Osteoblast (primary cell): ENCODE results near the gene KDM1B. TPM values are rescaled to one million over a fixed set of nuclear protein-coding genes. Genes with fewer than 3 reads are reported as not detected.

Source experiments
- DNase-seq: peaks from one replicate; pipeline ENCODE4 v3.0.0; 2011; ENCODE audit warnings: low spot score, mixed read lengths; ENCODE audit not compliant: insufficient read length; ENCODE audit errors: missing footprints
- H2AFZ ChIP-seq: 2 replicates; pipeline ENCODE4 v1.6.0; 2011; ENCODE audit warnings: mild to moderate bottlenecking, low read length
- H3K27ac ChIP-seq: 2 replicates; pipeline ENCODE4 v1.5.1; 2011; ENCODE audit warnings: mild to moderate bottlenecking, low read depth, low read length, moderate library complexity
- H3K27me3 ChIP-seq: 2 replicates; pipeline ENCODE4 v1.6.0; 2012; ENCODE audit warnings: mild to moderate bottlenecking, control low read depth, inconsistent platforms, low read length, moderate library complexity; ENCODE audit not compliant: insufficient read depth
- H3K36me3 ChIP-seq: 2 replicates; pipeline ENCODE4 v1.5.1; 2011; ENCODE audit warnings: mild to moderate bottlenecking, low read length, control low read depth, moderate library complexity; ENCODE audit not compliant: insufficient read depth
- H3K4me1 ChIP-seq: 2 replicates; pipeline ENCODE4 v1.5.1; 2011; ENCODE audit warnings: mild to moderate bottlenecking, low read length, control low read depth, moderate library complexity; ENCODE audit not compliant: insufficient read depth
- H3K4me2 ChIP-seq: 2 replicates; pipeline ENCODE4 v1.6.0; 2011; ENCODE audit warnings: mild to moderate bottlenecking, low read length; ENCODE audit not compliant: insufficient read depth
- H3K4me3 ChIP-seq: fragments of 200-600 bp; sonication (generic); 3 replicates; pipeline ENCODE4 v1.5.1; 2012; ENCODE audit warnings: mild to moderate bottlenecking, low read length, inconsistent platforms; ENCODE audit not compliant: insufficient read depth
- H3K79me2 ChIP-seq: 2 replicates; pipeline ENCODE4 v1.6.0; 2012; ENCODE audit warnings: mild to moderate bottlenecking, low read length, control low read depth, inconsistent platforms; ENCODE audit not compliant: insufficient read depth
- H3K9me3 ChIP-seq: 2 replicates; pipeline ENCODE4 v1.5.1; 2011; ENCODE audit warnings: low read depth, low read length, control low read depth
- H4K20me1 ChIP-seq: 2 replicates; pipeline ENCODE4 v1.6.0; 2012; ENCODE audit warnings: mild to moderate bottlenecking, low read length, control low read depth; ENCODE audit not compliant: insufficient read depth
- total RNA-seq: library from RNA; depleted of rRNA; stranded (reverse); fragments of >200 nt; gene quantifications from 2 replicates; pipeline ENCODE4 v1.2.3, GENCODE V29; 2012
- TF ChIP-seq, protein P1 (sequence below): IDR thresholded peaks from 2 replicates; pipeline ENCODE4 v1.5.1; 2011; ENCODE audit warnings: mild to moderate bottlenecking, low read depth, low read length, moderate library complexity; ENCODE audit errors: extremely low read depth

KDM1B gene
- total RNA-seq, 1 donor = 17.7 TPM

DNA sequence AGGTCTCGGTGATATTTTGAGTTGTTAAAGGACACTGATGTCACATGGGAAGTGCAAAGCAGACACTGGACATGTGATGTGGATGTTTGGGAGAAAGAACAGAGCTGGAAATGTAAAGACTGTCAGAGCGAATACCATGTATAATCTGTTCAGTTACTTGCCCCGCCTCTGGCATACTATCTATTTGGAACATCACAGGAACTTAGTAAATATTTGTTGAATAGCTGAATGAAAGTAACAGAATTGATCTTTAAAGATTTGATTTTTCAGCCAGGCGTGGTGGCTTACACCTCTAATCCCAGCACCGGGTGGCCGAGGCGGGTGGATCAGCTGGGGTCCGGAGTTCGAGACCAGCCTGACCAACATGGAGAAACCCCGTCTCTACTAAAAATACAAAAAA is 19.0 kb upstream of the KDM1B start:
- no peak overlapping the region for H3K4me2 ChIP-seq

DNA sequence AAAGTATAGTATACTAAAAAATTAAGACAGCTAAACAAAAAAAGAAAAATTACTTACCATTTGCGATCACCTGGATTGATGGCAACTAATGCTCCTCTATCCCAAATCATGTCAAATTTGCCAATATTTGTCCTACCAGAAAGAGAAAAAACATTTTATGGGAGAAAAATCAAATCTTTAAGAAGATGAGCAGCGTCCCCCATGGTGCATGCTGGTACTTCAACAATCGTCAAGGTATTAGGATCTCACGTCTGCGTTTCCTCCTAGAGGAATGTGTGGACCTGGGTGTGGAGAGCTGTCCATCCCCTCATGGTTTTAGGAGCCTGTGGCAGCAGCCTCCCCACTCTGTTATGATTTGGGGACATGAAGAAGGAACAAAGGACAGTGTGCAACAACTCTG is 16.3 kb upstream of the KDM1B start:
- DNase-seq = no peak
- Histone ChIP-seq H3K4me2 (no peak overlapping the region), H3K27me3 (no peaks in the 10 kb centered on the region), H3K4me1 (no peaks in the 10 kb centered on the region), H4K20me1 (no peaks in the 10 kb centered on the region), H2AFZ (no peak overlapping the region), H3K79me2 (no peaks in the 10 kb centered on the region), H3K9me3 (no peaks in the 10 kb centered on the region), H3K27ac (no peak overlapping the region), H3K4me3 (no peak overlapping the region), H3K36me3 (peaks cover 70% of the 10 kb centered on the region)
- TF ChIP-seq, protein P1, sequence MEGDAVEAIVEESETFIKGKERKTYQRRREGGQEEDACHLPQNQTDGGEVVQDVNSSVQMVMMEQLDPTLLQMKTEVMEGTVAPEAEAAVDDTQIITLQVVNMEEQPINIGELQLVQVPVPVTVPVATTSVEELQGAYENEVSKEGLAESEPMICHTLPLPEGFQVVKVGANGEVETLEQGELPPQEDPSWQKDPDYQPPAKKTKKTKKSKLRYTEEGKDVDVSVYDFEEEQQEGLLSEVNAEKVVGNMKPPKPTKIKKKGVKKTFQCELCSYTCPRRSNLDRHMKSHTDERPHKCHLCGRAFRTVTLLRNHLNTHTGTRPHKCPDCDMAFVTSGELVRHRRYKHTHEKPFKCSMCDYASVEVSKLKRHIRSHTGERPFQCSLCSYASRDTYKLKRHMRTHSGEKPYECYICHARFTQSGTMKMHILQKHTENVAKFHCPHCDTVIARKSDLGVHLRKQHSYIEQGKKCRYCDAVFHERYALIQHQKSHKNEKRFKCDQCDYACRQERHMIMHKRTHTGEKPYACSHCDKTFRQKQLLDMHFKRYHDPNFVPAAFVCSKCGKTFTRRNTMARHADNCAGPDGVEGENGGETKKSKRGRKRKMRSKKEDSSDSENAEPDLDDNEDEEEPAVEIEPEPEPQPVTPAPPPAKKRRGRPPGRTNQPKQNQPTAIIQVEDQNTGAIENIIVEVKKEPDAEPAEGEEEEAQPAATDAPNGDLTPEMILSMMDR = no peak

More for the DNA sequence above, 19.0 kb upstream of the KDM1B start:
- no peaks in the 10 kb centered on the region for H3K4me1 ChIP-seq
- DNase-seq = no peak
- no peaks in the 10 kb centered on the region for H3K9me3 ChIP-seq
- H3K27me3 ChIP-seq = no peaks in the 10 kb centered on the region
- no peaks in the 10 kb centered on the region for H4K20me1 ChIP-seq
- TF ChIP-seq, protein P1 = no peak
- no peak overlapping the region for H2AFZ ChIP-seq
- no peak overlapping the region for H3K27ac ChIP-seq
- H3K36me3 ChIP-seq = peaks cover 58% of the 10 kb centered on the region
- no peaks in the 10 kb centered on the region for H3K79me2 ChIP-seq
- H3K4me3 ChIP-seq = no peak overlapping the region

DNA sequence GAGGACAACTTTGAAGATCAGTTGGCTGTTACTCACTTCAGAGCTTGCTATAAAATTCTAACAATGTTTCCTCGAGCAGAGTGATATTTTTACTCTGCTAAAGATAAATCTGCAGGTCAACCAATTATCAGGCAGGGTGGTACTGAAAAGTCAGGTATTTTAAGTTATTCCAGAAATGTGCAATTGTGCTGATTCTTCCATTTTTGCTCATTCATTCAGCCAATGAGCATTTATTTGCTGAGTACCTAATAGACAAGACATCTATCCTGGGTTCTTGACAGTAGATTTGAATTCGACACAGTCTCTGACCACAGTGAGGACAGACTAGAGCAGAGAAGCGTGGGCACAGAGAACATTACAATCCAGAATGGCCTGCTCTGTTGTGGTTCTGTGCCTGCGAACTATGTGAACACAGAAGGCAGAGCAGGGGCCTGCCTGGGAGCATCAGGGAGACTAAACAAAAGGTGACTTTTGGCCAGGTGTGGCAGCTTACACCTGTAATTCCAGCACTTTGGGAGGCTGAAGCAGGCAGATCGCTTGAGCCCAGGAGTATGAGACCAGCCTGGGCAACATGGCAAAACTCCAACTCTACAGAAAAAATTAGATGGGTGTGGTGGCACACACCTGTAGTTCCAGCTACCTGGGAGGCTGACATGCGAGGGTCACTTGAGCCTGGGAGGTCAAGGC is 15.1 kb upstream of the KDM1B start:
- no peak overlapping the region for H3K4me2 ChIP-seq
- H3K4me3 ChIP-seq = no peak overlapping the region
- no peaks in the 10 kb centered on the region for H4K20me1 ChIP-seq
- no peaks in the 10 kb centered on the region for H3K27me3 ChIP-seq
- no peak overlapping the region for H2AFZ ChIP-seq
- no peaks in the 10 kb centered on the region for H3K4me1 ChIP-seq
- H3K36me3 ChIP-seq = peaks cover 60% of the 10 kb centered on the region
- DNase-seq = no peak
- no peaks in the 10 kb centered on the region for H3K9me3 ChIP-seq
- no peak overlapping the region for H3K27ac ChIP-seq
- TF ChIP-seq, protein P1 = no peak
- no peaks in the 10 kb centered on the region for H3K79me2 ChIP-seq

DNA sequence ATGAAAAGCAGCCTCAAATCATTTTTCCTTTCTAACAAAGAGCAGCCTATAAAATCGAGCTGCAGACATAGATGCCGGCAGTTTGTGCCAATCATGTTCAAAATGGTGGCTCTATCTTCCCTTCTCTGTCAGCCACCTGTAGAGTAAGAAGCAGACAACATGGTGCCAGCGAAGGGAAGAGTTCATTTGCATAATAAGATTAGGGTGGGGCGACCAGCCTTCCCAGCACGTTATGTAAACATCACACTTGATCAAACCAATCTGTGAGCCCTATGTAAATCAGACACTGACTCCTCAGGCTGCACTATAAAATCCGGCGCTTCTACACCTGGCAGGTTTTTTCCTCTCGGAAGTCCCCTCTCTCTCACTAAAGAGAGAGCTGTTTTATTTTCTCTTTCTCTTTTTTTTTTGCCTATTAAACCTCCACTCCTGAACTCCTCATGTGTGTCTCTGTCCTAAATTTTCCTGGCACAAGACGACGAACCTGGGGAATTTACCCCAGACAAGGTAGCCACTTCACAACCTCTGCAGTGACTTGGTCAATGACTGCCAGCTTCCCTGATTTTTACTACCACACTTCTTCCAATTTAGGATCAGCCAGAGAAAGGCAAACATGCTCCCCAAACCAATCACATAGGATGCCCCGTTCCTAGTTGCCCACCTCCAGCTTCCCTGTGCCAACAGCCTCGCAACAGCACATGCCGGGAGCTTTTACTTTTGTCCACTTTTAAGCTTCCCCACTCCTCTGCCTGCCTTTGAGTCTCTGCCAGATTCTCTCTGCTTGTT is 13.2 kb upstream of the KDM1B start:
- H3K36me3 ChIP-seq = peaks cover 52% of the 10 kb centered on the region
- H3K27ac ChIP-seq = no peak overlapping the region
- no peak overlapping the region for H3K4me2 ChIP-seq
- no peaks in the 10 kb centered on the region for H3K27me3 ChIP-seq
- no peaks in the 10 kb centered on the region for H3K79me2 ChIP-seq
- H3K9me3 ChIP-seq = no peaks in the 10 kb centered on the region
- no peak for DNase-seq
- peaks cover 2% of the 10 kb centered on the region for H3K4me1 ChIP-seq
- H4K20me1 ChIP-seq = no peaks in the 10 kb centered on the region
- TF ChIP-seq, protein P1 = no peak
- no peak overlapping the region for H3K4me3 ChIP-seq
- H2AFZ ChIP-seq = no peak overlapping the region
